Upper lobe of right lung (tissue), 1 donor: Measurements from ENCODE around the gene REPIN1. TPM values are rescaled to one million over a fixed set of nuclear protein-coding genes. Genes with fewer than 3 reads are reported as not detected.

Experiments
- ATAC-seq: fragments of 200-7000 bp; cut with Tn5 transposase; one replicate; pipeline ENCODE4 v1.9.1; 2020; ENCODE audit warnings: mild to moderate bottlenecking, moderate library complexity
- DNase-seq: peaks from one replicate; pipeline ENCODE4 v3.0.0-alpha.2; 2020
- H3K27ac ChIP-seq: fragments of 200-600 bp; one replicate; pipeline ENCODE4 v1.8.0; 2022
- H3K27me3 ChIP-seq: fragments of 200-600 bp; one replicate; pipeline ENCODE4 v1.8.0; 2022; ENCODE audit warnings: mild to moderate bottlenecking
- H3K36me3 ChIP-seq: fragments of 200-600 bp; one replicate; pipeline ENCODE4 v1.8.0; 2022
- H3K4me1 ChIP-seq: fragments of 200-600 bp; one replicate; pipeline ENCODE4 v1.8.0; 2022
- H3K4me3 ChIP-seq: fragments of 200-600 bp; one replicate; pipeline ENCODE4 v1.8.0; 2022; ENCODE audit warnings: mild to moderate bottlenecking
- H3K9me3 ChIP-seq: fragments of 200-600 bp; one replicate; pipeline ENCODE4 v1.8.0; 2022
- intact Hi-C: fragments of 100-400 bp; cut with DNase I; formaldehyde crosslinking; loops from one replicate; pipeline ENCODE4 v1.11.0; 2022
- total RNA-seq: library from RNA; stranded (reverse); fragmentation: NEBNext Ultra II Directional; extraction: Animal tissue kit (Norgen Biotek cat#: 25700); gene quantifications from one replicate; pipeline ENCODE4 v1.2.1, GENCODE V29; 2021
- TF ChIP-seq, protein P1 (sequence below): fragments of 200-600 bp; IDR thresholded peaks from one replicate; pipeline ENCODE4 v1.8.0; 2022; ENCODE audit warnings: antibody characterized with exemption
- donor health status: DM: no; HTN: yes; CAD: no; lungs with severe emphysema.

The REPIN1 gene
- total RNA-seq, 1 donor from 2014 or later: 93.7 TPM

DNA sequence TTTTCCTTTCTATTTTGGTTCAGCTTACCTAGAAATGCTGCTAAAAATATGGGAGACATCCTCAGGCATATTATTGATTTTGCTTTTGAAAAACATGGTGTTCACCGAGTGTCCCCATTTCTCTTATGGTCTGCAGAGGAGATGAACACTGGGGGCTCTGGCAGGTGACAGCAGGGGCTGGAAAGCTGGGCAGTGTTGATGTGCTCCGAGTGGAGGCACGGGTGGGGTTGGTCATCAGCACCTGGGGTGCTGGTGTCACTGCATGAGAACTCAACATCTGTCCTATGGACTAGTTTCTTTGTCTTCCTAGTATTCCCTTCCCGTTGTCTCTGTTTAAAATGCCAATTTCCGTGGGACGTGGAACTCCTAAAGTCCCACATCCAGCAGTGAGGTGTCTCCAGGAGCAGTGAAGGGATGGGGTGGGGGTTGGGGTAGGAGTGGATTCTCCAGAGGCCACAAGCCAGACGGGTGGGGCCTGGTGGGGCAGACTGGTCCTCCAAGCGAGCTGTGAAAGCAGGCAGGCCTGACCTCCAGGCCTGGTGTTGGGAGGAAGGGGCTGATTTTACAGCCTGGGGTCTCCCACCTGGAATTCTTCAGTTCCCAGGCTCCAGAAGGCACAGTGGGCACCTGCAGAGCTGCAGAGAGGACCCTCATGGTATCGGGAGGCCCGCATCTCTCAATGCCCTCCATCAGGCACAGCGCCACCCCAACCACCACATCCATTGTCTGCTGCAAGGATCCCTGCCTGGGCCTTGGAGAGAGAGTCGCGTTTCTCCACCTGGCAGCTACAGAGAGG, 35.0 kb downstream of the REPIN1 start:
- H3K9me3 ChIP-seq: no peaks in the 10 kb centered on the region
- TF ChIP-seq, protein P1, sequence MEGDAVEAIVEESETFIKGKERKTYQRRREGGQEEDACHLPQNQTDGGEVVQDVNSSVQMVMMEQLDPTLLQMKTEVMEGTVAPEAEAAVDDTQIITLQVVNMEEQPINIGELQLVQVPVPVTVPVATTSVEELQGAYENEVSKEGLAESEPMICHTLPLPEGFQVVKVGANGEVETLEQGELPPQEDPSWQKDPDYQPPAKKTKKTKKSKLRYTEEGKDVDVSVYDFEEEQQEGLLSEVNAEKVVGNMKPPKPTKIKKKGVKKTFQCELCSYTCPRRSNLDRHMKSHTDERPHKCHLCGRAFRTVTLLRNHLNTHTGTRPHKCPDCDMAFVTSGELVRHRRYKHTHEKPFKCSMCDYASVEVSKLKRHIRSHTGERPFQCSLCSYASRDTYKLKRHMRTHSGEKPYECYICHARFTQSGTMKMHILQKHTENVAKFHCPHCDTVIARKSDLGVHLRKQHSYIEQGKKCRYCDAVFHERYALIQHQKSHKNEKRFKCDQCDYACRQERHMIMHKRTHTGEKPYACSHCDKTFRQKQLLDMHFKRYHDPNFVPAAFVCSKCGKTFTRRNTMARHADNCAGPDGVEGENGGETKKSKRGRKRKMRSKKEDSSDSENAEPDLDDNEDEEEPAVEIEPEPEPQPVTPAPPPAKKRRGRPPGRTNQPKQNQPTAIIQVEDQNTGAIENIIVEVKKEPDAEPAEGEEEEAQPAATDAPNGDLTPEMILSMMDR: no peak
- ATAC-seq (no peak), DNase-seq (peak; percentile 57)
- H3K4me1 ChIP-seq: peaks cover 21% of the 10 kb centered on the region
- H3K36me3 ChIP-seq: no peaks in the 10 kb centered on the region
- H3K27ac ChIP-seq: peak overlapping the region; percentile 94
- intact Hi-C loops: no loop called here
- H3K27me3 ChIP-seq: no peaks in the 10 kb centered on the region
- no peak overlapping the region for H3K4me3 ChIP-seq

DNA sequence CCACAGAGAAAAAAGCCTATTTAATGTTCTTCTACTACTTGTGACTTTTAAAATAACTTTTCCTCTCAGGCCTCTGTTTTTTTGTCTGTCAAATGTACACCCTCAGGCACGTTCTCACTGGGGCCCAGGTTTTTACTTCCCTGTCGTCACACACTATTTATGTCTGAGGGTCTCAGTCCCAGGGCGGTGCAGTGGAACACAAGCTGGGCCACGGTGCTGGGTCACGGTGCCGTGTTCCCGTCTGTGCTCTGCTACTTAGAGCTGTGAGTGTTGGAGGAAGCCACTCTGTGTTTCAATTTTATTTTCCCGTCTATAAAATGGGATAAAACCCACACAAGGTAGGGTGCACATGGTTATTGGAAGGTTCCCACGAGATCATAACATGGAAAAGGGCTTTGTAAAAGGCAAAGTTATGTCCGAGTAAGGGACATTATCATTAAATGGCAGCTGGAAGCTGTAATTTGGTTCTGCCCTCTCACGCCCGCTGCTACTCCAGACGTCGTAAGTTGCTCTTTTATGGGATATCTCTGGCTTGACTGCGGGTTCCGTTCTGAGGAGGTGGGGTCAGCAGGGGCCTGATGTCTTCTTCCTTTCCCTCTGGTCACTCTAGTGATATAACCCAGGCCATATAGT, 35.7 kb downstream of the REPIN1 start:
- Histone ChIP-seq H3K9me3 (no peaks in the 10 kb centered on the region), H3K27me3 (no peaks in the 10 kb centered on the region), H3K36me3 (no peaks in the 10 kb centered on the region), H3K4me1 (peaks cover 21% of the 10 kb centered on the region), H3K4me3 (peak overlapping the region; percentile 70), H3K27ac (peak overlapping the region; percentile 94)
- TF ChIP-seq, protein P1: no peak
- DNase-seq (no peak), ATAC-seq (peak; percentile 1)
- intact Hi-C loops: no loop called here

DNA sequence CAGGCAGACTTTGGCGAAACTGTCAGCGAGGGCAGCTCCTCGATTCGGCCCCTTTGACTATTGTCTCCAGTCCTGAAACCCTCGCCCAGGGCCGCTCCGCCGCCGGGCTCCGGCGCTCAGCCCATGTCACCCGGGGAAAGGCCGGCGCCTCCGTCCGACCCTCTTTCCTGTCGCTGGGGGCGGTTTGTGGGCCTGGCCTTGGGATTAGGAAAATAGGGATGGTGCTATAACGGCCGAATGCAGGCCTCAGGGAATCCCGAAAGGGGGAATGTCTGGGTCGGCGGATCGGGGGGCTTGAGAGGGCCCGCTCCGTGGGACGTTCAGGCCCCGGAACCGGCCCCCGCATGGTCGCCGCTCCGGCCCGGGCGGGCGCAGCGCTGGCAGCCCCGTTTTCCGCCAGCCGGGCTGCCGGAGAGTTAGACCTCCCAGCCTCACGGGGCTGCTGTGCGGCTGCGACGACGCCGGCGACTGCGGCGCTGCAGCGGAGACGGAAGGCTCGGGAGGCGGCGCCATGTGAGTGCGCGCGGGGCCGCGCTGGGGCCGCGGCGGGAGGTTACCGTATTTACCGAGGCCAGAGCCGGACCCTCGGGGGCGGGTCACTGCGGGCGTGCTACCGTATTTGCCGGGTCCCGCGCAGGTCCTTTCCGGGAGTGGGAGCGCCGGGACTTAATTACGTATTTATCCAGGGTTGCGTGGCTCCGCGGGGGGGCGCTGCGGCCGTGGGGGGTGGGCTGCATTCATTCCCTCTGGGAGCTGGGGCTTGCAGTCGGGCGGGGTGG, 36.4 kb downstream of the REPIN1 start:
- ATAC-seq (peak; percentile 96), DNase-seq (peak; percentile 94)
- H3K4me1 ChIP-seq: peaks cover 21% of the 10 kb centered on the region
- no peaks in the 10 kb centered on the region for H3K36me3 ChIP-seq
- peak overlapping the region; percentile 94 for H3K27ac ChIP-seq
- intact Hi-C loops: no loop called here
- no peaks in the 10 kb centered on the region for H3K27me3 ChIP-seq
- peak overlapping the region; percentile 70 for H3K4me3 ChIP-seq
- no peaks in the 10 kb centered on the region for H3K9me3 ChIP-seq
- TF ChIP-seq, protein P1: peak; percentile 7

DNA sequence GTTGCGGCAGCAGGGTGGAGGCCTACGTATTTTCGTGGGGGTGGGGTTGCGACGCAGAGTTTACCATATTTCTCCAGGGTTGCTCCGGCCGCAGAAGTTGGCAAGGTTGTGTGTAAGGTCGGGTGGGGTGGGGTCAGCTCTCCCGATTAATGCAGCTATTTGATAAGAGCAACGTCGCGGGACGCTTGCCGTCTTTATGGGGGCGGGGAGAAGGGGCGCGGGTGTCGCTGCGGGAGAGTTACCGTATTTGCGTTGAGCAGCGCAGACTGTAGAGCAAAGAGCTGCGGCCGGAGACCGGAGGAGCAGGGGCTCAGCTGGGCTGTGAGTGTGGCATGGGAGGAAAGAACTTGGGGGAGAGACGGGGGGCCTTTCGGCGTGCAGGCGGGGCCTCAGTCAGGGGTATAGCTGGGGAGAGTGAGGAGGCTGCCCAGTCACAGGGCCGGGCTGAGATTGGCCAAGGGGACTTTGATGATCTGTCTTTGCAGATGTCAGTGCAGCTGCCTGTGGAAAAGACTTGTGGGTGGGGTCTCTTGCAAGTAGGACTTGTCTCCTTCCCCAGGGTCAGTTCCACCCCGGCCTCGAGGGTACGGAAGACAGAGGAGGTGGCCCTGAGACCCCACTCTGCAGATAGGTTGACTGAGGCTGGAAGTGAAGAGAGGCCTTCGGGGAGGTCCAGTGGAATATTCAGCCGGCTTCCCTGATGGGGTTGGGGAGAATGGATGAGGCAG, 37.1 kb downstream of the REPIN1 start:
- no peaks in the 10 kb centered on the region for H3K9me3 ChIP-seq
- ATAC-seq (peak; percentile 11), DNase-seq (no peak)
- peak overlapping the region; percentile 70 for H3K4me3 ChIP-seq
- H3K27me3 ChIP-seq: no peaks in the 10 kb centered on the region
- TF ChIP-seq, protein P1: no peak
- H3K27ac ChIP-seq: peak overlapping the region; percentile 94
- H3K36me3 ChIP-seq: no peaks in the 10 kb centered on the region
- peaks cover 21% of the 10 kb centered on the region for H3K4me1 ChIP-seq
- intact Hi-C loops: no loop called here

DNA sequence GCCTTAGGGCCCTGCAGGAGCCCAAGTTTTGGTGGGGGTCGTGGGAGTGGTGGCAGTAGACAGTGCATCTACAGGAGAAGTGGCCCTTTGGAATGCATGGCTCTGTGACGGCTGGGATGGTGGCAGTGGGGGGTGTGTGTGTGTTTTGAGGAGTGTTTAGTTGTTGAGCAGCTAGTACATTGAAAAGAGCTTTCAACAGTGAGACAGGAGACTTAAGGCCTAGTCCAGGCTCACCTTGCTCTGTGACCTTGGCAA, 37.6 kb downstream of the REPIN1 start:
- no peaks in the 10 kb centered on the region for H3K9me3 ChIP-seq
- peak overlapping the region; percentile 94 for H3K27ac ChIP-seq
- peak overlapping the region; percentile 70 for H3K4me3 ChIP-seq
- ATAC-seq: no peak
- TF ChIP-seq, protein P1: no peak
- H3K36me3 ChIP-seq: no peaks in the 10 kb centered on the region
- intact Hi-C loops: no loop called here
- no peak for DNase-seq
- H3K4me1 ChIP-seq: peaks cover 21% of the 10 kb centered on the region
- no peaks in the 10 kb centered on the region for H3K27me3 ChIP-seq
